Nucleus accumbens (tissue), 56 donors: ENCODE measurements around the gene MYO9A.
"Not testable (repeated sequence)": the region's sequence is repeated elsewhere in the genome, so short reads cannot be mapped to it uniquely, and the experiment has no call there.

Source experiments
- DNase-seq, 56 donors: peaks; one replicate each; lab custom pipeline; 2025; lab: John Stamatoyannopoulos, UW

Gene MYO9A

GRCh38 chr15:72092691-72093090 is 25.3 kb downstream of the MYO9A start:
- no peak for DNase-seq

- no peak for DNase-seq
Measured at GRCh38 chr15:72092006-72092405, 25.9 kb downstream of the MYO9A start.

GRCh38 chr15:72086920-72087648 is 30.9 kb downstream of the MYO9A start:
- DNase-seq, result no peak

GRCh38 chr15:72086010-72086697 is 31.8 kb downstream of the MYO9A start:
- DNase-seq, result peak in 1 of 56 donors; percentile 3

GRCh38 chr15:72082176-72082575 is 35.8 kb downstream of the MYO9A start:
- DNase-seq, result no peak

- DNase-seq, result no peak
Measured at GRCh38 chr15:72078887-72079286, 39.1 kb downstream of the MYO9A start.

- DNase-seq, result no peak
Measured at GRCh38 chr15:72077950-72078349, 40.0 kb downstream of the MYO9A start.

- no peak for DNase-seq
Measured at GRCh38 chr15:72074335-72075060, 43.5 kb downstream of the MYO9A start.

- DNase-seq, result not testable (repeated sequence)
Measured at GRCh38 chr15:72071448-72071825, 46.5 kb downstream of the MYO9A start.

GRCh38 chr15:72070817-72071447 is 47.0 kb downstream of the MYO9A start:
- DNase-seq, result no peak

- no peak for DNase-seq
Measured at GRCh38 chr15:72068856-72069255, 49.1 kb downstream of the MYO9A start.

GRCh38 chr15:72065801-72066200 is 52.1 kb downstream of the MYO9A start:
- no peak for DNase-seq

GRCh38 chr15:72063186-72063585 is 54.8 kb downstream of the MYO9A start:
- no peak for DNase-seq

- no peak for DNase-seq
Measured at GRCh38 chr15:72062319-72062718, 55.6 kb downstream of the MYO9A start.

GRCh38 chr15:72060687-72061250 is 57.2 kb downstream of the MYO9A start:
- no peak for DNase-seq

- DNase-seq, result no peak
Measured at GRCh38 chr15:72058585-72058984, 59.4 kb downstream of the MYO9A start.

- no peak for DNase-seq
Measured at GRCh38 chr15:72057548-72058091, 60.3 kb downstream of the MYO9A start.

GRCh38 chr15:72056217-72056616 is 61.7 kb downstream of the MYO9A start:
- not testable (repeated sequence) for DNase-seq

- not testable (repeated sequence) for DNase-seq
Measured at GRCh38 chr15:72053297-72053696, 64.7 kb downstream of the MYO9A start.

- DNase-seq, result no peak
Measured at GRCh38 chr15:72050700-72051099, 67.2 kb downstream of the MYO9A start.
